SH-SY5Y (cell line): ENCODE results near the gene ST6GALNAC4.

ENCODE experiments used
- GATA2 ChIP-seq: IDR thresholded peaks from 2 replicates; pipeline ENCODE4 v1.6.1; 2011; ENCODE audit warnings: mild to moderate bottlenecking, low read depth, low read length
- GATA3 ChIP-seq: IDR thresholded peaks from 2 replicates; pipeline ENCODE4 v1.6.1; 2011; ENCODE audit warnings: low read depth, mild to moderate bottlenecking, low read length, moderate library complexity

DNA sequence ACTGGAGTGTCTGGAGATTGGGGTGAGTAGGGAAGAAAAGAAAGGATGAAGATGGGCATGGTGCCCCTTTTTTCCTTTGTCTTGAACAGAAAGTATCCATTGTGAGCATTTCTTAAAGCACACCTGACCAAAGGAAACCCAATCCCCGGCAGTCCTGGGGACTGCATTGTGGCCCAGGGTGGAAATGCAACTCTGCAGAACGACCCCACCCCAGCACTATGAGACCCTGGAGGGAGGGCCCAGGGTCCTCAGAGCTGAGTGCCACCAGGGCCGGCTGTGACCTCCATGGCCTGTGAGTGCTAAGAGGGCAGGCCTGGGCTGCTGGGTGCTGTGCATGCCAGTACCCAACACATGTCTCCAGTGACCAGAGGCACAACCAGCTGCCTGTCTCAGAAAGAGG lies 45.4 kb upstream of the ST6GALNAC4 start:
- no peak for TF ChIP-seq GATA3
- no peak for TF ChIP-seq GATA2
